T-helper 2 cell treated with Interferon-gamma antibody and Interleukin-4, amounts not matched to agents 100 ng/mL and 5 ng/mL, for 36 hours (primary cell): ENCODE measurements around the gene SLC45A2. TPM values are rescaled to one million over a fixed set of nuclear protein-coding genes. Genes with fewer than 3 reads are reported as not detected.

Experiments
- intact Hi-C: fragments of 100-400 bp; cut with micrococcal nuclease; formaldehyde crosslinking; loops from one replicate; pipeline ENCODE4 v1.15.1; 2023
- total RNA-seq: library from RNA; stranded (reverse); gene quantifications from 2 replicates; pipeline ENCODE4 v1.2.3, GENCODE V29; 2022

The SLC45A2 gene
- total RNA-seq, 1 donor from 2014 or later: 0.23 TPM

- intact Hi-C loops: loop anchor here (1.0 to 5.0 kb wide), 5 partner anchors 14 to 1799 kb away; partner anchors contain the start of genes BRIX1, RAD1 and TARS1
Measured at GRCh38 chr5:34007621-34008600, 23.4 kb upstream of the SLC45A2 start, which contains the start of gene AMACR. Gene AMACR, minus strand, starts transcription at chr5:34008050. Its CDS starts 31 bp downstream, at chr5:34008019.

GRCh38 chr5:34007201-34007620 is 22.7 kb upstream of the SLC45A2 start:
- intact Hi-C loops: loop anchor here (1.0 to 5.0 kb wide), 2 partner anchors 42 to 1800 kb away; no protein-coding TSS in a partner anchor

GRCh38 chr5:34005681-34006080 is 21.2 kb upstream of the SLC45A2 start:
- intact Hi-C loops: loop anchor here (5.0 kb wide), 1 partner anchor 1802 kb away; no protein-coding TSS in a partner anchor

GRCh38 chr5:34005211-34005610 is 20.7 kb upstream of the SLC45A2 start:
- intact Hi-C loops: loop anchor here (5.0 kb wide), 1 partner anchor 1802 kb away; no protein-coding TSS in a partner anchor

- intact Hi-C loops: no loop called here
Measured at GRCh38 chr5:34003941-34004340, 19.4 kb upstream of the SLC45A2 start.

GRCh38 chr5:34002629-34003328 is 18.3 kb upstream of the SLC45A2 start:
- intact Hi-C loops: no loop called here

GRCh38 chr5:34001241-34001841 is 16.8 kb upstream of the SLC45A2 start:
- intact Hi-C loops: no loop called here

- intact Hi-C loops: loop anchor here (10.0 kb wide), 2 partner anchors 245 to 465 kb away; no protein-coding TSS in a partner anchor
Measured at GRCh38 chr5:33999978-34000377, 15.5 kb upstream of the SLC45A2 start.

- intact Hi-C loops: loop anchor here (10.0 kb wide), 2 partner anchors 247 to 467 kb away; no protein-coding TSS in a partner anchor
Measured at GRCh38 chr5:33997331-33997983, 13.0 kb upstream of the SLC45A2 start.

- intact Hi-C loops: loop anchor here (10.0 kb wide), 2 partner anchors 249 to 469 kb away; no protein-coding TSS in a partner anchor
Measured at GRCh38 chr5:33995865-33996264, 11.4 kb upstream of the SLC45A2 start.

GRCh38 chr5:33994845-33995244 is 10.4 kb upstream of the SLC45A2 start:
- intact Hi-C loops: loop anchor here (10.0 kb wide), 2 partner anchors 250 to 470 kb away; no protein-coding TSS in a partner anchor

GRCh38 chr5:33992864-33993263 is 8.4 kb upstream of the SLC45A2 start:
- intact Hi-C loops: loop anchor here (10.0 kb wide), 2 partner anchors 252 to 472 kb away; no protein-coding TSS in a partner anchor

- intact Hi-C loops: no loop called here
Measured at GRCh38 chr5:33985447-33985846, 954 bp upstream of the SLC45A2 start.

- intact Hi-C loops: no loop called here
Measured at GRCh38 chr5:33984178-33984577, 315 bp downstream of the SLC45A2 start.

GRCh38 chr5:33981408-33982162 is 2.9 kb downstream of the SLC45A2 start:
- intact Hi-C loops: no loop called here

- intact Hi-C loops: no loop called here
Measured at GRCh38 chr5:33980030-33980429, 4.5 kb downstream of the SLC45A2 start.

GRCh38 chr5:33978306-33978705 is 6.2 kb downstream of the SLC45A2 start:
- intact Hi-C loops: no loop called here

GRCh38 chr5:33976307-33976706 is 8.2 kb downstream of the SLC45A2 start:
- intact Hi-C loops: no loop called here

- intact Hi-C loops: no loop called here
Measured at GRCh38 chr5:33975852-33976251, 8.6 kb downstream of the SLC45A2 start.

- intact Hi-C loops: no loop called here
Measured at GRCh38 chr5:33973271-33973670, 11.2 kb downstream of the SLC45A2 start.
